GM18498 (cell line): ENCODE results near the gene DMKN.

Experiments used
- ATAC-seq: cut with Tn5 transposase; IDR thresholded peaks from one replicate; pipeline ENCODE4 v1.9.1; 2021; ENCODE audit warnings: mild to moderate bottlenecking, moderate library complexity; ENCODE audit not compliant: unreplicated experiment

Gene DMKN

DNA sequence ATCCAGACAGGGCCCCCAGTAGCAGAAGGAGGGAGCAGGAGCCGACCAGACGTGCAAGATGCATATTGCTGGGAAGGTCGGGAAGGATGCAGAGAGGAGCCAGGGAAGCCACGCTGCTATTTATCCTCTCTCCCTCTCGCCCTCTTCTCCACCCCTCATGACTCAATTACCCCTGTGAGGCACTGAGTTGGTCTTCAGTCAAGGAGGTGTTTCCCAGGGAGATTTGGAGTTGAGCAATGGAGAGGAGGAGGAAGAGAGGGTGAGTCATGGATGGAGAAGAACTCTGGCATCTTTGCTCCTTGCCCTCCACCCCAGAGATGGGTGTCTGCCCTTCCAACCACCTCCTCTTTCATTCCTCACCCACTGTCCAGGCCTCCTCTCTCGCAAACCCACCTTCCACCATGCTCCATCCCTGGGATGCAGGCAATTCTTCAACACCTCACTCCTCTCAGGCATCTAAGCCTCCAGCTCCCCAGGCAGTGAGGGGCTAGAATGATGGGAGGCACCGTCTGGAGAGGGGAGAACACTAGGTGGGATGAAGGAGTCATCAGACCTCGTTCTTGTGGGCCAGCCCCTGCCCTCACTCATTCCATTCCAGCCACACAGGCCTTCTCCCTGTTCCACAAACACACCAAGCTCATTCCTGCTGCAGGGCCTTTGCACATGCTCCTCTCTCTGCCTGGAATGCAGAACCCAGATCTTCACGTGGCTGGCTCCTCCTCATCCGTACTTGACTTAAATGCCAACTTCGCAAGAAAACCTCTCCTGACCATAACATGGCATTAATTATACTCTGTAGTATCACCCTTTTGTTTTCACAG is 15.0 kb upstream of the DMKN start, which contains the start of gene SBSN:
Gene SBSN, minus strand, starts transcription at position 94 of the 821 bp plus-strand sequence. Its CDS starts 30 bp downstream, at position 64.
- ATAC-seq, result no peak

DNA sequence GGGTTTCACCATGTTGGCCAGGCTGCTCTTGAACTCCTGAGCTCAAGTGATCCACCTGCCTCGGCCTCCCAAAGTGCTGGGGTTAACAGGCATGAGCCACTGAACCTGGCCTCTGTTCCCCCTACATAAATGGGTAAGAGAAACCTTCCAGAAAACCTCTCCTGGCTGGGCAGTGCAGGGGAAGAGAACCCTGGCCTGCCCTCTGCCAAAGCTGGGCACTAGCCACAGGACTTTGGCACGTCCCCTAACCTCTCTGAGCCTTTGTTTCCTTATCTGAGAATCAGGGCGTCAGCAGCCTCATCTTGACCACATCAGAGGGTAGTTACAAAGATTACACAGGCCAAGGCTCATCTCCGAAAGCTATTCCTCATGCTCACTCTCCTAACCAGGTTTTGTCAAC is 12.4 kb upstream of the DMKN start:
- no peak for ATAC-seq

- ATAC-seq, result no peak
Observed at GRCh38 chr19:35524181-35524837, 10.9 kb upstream of the DMKN start.

GRCh38 chr19:35522745-35523327 is 9.4 kb upstream of the DMKN start:
- no peak for ATAC-seq

- no peak for ATAC-seq
Observed at GRCh38 chr19:35521124-35521743, 7.8 kb upstream of the DMKN start.

DNA sequence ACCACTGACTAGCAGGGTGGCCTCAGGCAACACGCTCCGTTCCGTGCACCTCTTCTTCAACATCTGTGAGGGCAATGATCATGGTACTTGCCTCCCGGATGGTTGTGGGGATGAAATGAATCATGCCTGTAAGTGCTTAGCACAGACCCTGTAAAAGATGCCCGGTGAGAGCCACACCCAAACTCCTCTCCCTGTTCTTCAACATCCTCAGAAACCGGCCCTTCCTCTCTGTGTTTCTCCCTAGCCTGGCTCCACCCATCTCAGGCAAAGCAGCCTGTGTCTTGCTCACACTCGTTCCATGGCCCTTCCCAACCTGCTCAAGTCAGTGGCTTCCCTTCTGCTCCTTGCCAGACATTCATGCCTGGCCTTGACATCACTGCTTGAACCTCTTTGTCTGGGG is 5.8 kb upstream of the DMKN start:
- no peak for ATAC-seq

- no peak for ATAC-seq
Observed at GRCh38 chr19:35518313-35518712, 4.9 kb upstream of the DMKN start.

DNA sequence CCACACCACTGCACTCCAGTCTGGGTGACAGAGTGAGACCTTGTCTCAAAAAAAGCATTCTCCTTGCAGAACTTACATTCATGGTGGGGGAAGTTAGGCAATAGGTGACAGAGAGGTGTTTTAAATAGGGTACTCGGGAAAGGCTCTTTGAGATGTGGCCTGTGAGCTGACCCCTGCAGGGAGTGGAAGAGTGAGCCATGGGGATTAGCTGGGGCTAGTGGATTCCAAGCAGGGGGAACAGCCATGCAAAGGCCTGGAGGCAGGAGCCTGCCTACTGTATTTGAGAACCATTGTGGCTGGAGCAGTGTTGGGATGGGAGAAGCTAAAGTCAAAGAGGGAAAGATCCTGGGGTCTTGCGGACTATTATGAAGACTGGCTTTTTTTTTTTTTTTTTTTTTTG is 3.9 kb upstream of the DMKN start:
- no peak for ATAC-seq

GRCh38 chr19:35516310-35516709 is 2.9 kb upstream of the DMKN start:
- ATAC-seq, result no peak

GRCh38 chr19:35514282-35514809 is 897 bp upstream of the DMKN start:
- ATAC-seq, result no peak

- ATAC-seq, result no peak
Observed at GRCh38 chr19:35512831-35513627, 420 bp downstream of the DMKN start.

- ATAC-seq, result no peak
Observed at GRCh38 chr19:35511337-35511736, 2.1 kb downstream of the DMKN start.

DNA sequence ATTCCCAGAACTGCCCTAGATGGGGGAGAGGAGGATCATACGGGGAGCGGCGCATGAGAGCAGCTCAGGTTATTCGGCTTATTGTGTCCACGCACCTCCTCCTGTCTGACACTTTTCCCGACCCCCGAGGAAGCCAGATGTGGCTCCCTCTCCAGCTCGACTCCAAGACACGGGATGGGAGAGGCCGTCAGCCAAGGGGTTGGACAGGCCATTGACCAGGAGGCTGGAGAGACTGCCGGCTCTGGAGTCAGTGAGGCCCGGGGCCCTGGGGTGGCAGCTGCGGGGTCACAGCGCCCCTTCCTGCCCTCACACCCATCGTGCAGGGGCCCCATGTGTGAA is 2.9 kb downstream of the DMKN start:
- ATAC-seq, result no peak

DNA sequence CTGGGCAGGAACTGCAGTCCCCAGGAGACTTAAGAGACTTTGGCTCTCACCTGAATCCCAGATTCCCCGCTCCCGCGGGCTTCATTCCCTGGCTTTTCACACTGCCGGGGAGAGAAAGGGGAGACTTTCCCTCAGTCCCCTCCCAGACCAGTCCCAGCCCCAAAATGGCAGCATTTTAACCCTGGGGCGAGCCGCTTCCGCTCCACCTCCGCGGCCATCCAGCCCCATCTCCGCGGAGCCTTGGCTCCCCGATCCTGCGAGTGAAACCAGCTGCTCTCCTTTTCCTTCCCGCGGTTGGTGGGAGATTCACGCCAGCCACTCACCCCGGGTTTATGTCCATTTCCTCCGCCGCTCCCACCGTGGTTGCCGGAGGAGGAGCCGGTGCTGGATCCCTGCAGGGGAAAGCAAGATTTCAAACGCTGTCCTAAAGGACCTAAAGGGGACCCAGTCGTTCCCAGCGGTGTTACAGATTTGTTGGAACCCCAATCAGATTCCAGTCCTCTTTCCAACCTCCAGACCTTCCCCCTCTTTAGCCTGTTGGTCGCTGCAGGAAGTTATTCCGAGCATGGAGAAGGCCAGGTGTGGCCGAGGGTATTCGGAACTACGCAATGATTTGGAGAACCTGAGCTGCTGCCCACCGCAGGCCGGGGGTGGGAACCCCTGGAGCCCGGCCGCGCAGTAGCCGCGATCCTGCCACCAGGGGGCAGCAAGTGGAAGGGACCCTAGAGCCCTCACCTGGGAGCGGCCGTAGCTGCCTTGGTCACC is 3.4 kb downstream of the DMKN start:
- ATAC-seq, result no peak

DNA sequence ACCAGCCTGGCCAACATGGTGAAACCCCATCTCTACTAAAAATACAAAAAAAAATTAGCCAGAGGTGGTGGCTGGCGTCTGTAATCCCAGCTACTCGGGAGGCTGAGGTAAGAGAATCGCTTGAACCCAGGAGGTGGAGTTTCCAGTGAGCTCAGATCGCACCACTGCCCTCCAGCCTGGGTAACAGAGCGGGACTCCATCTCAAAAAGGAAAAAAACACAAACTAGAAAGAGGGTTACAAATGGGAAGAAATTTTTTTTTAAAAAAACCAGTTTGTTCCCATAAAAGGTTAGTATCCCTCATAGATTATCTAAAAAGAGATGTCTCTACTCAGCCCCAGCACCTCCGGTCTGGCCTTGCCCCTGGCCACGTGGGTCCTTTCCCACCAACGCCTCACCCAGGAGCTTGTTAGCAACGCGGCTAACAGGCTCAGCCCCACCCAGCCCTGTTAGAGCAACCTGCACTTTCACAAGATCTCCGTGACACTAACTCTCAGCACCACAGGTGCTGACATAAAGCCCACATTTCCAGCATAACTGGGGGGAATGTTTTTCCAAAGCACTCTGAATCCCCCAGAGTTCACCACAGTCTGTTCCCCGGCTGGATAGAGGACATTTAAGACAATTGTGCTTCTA is 4.3 kb downstream of the DMKN start:
- no peak for ATAC-seq

GRCh38 chr19:35508129-35508528 is 5.3 kb downstream of the DMKN start:
- no peak for ATAC-seq

DNA sequence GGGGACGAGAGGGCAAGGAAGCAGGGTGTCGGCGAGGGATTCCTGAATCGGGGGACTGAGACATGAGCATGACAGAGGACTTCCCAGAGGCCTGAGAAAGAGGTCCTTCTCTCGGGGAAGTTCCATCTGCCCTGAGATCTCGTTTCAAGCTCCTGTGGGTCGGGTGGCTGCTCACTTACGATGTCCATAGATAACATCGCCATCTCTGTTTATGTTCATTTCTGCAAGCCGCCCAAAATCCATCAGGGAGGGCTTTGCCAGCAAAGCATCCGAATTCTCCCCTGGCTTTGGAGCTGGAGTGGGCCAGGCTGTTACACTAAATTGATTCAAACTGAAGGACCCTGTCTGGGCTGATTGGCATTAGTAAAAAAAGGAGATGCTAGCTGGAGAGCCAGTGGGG is 5.9 kb downstream of the DMKN start:
- ATAC-seq, result no peak

- no peak for ATAC-seq
Observed at GRCh38 chr19:35506011-35506410, 7.4 kb downstream of the DMKN start.

- no peak for ATAC-seq
Observed at GRCh38 chr19:35502751-35503150, 10.7 kb downstream of the DMKN start.
